Cardiac fibroblast (primary cell): ENCODE data around the gene APOBEC2.
A peak's percentile ranks its signal among the peaks of the same experiment; 100 is the strongest.

Source experiments
- DNase-seq, 2 donors: peaks; one replicate each; pipeline versions ENCODE4 v3.0.0 to v3.0.0-alpha.2; 2010; ENCODE audit warnings: low read depth in 2 of 2
- H3K4me3 ChIP-seq, 2 donors: replicated peaks in 1 of 2; 1 replicate in 1 of 2; 2 replicates in 1 of 2; pipeline ENCODE4 v1.5.1; 2011; ENCODE audit warnings: low read depth in 2 of 2, low read length in 2 of 2, mild to moderate bottlenecking in 2 of 2, moderate library complexity in 1 of 2
- CTCF ChIP-seq: IDR thresholded peaks from one replicate; pipeline ENCODE4 v1.5.1; 2011; ENCODE audit warnings: low read depth, mild to moderate bottlenecking, low read length, inconsistent platforms

Gene APOBEC2

GRCh38 chr6:41036601-41037000, 16.4 kb upstream of the APOBEC2 start:
- no peak overlapping the region for H3K4me3 ChIP-seq
- no peak for DNase-seq
- TF ChIP-seq CTCF: no peak

- no peak overlapping the region for H3K4me3 ChIP-seq
- DNase-seq: peak; percentile 29 to 34
- TF ChIP-seq CTCF: no peak
Measured at GRCh38 chr6:41037107-41037900, 15.7 kb upstream of the APOBEC2 start.

GRCh38 chr6:41038205-41038604, 14.8 kb upstream of the APOBEC2 start:
- H3K4me3 ChIP-seq: no peak overlapping the region
- TF ChIP-seq CTCF: no peak
- DNase-seq: no peak

GRCh38 chr6:41039060-41039998, 13.7 kb upstream of the APOBEC2 start, which contains the start of gene UNC5CL:
UNC5CL (minus strand) TSS chr6:41039221; CDS start chr6:41035074, 4,147 bp downstream.
- peak; percentile 15 to 39 for DNase-seq
- peak; percentile 69 for TF ChIP-seq CTCF
- no peak within 1 kb of the TSS for H3K4me3 ChIP-seq

GRCh38 chr6:41040101-41040939, 12.7 kb upstream of the APOBEC2 start:
- H3K4me3 ChIP-seq: no peak overlapping the region
- DNase-seq: peak; percentile 16 to 20
- TF ChIP-seq CTCF: no peak

- H3K4me3 ChIP-seq: no peak overlapping the region
- no peak for DNase-seq
- TF ChIP-seq CTCF: no peak
Measured at GRCh38 chr6:41040940-41041536, 12.0 kb upstream of the APOBEC2 start.
